Dendritic cell treated with granulocyte-macrophage colony-stimulating factor and Interleukin-4, amounts not matched to agents 40 ng/mL and 50 ng/mL, for 4 days (primary cell): ENCODE data around the gene PLS3.
"Not testable (repeated sequence)": the region's sequence is repeated elsewhere in the genome, so short reads cannot be mapped to it uniquely, and the experiment has no call there.

Source experiments
- H3K27ac Mint-ChIP-seq: one replicate; pipeline ENCODE4 v1.8.0; 2022; ENCODE audit warnings: mild to moderate bottlenecking, mixed read lengths
- H3K27me3 Mint-ChIP-seq: one replicate; pipeline ENCODE4 v1.8.0; 2022; ENCODE audit warnings: mild to moderate bottlenecking, mixed read lengths
- H3K36me3 Mint-ChIP-seq: one replicate; pipeline ENCODE4 v1.8.0; 2022; ENCODE audit warnings: low read depth, mixed read lengths
- H3K4me1 Mint-ChIP-seq: one replicate; pipeline ENCODE4 v1.8.0; 2022; ENCODE audit warnings: low read depth, mixed read lengths
- H3K4me3 Mint-ChIP-seq: one replicate; pipeline ENCODE4 v1.8.0; 2022; ENCODE audit warnings: mild to moderate bottlenecking, moderate library complexity, mixed read lengths
- H3K9me3 Mint-ChIP-seq: one replicate; pipeline ENCODE4 v1.8.0; 2022; ENCODE audit warnings: mixed read lengths
- intact Hi-C: fragments of 100-400 bp; cut with micrococcal nuclease; formaldehyde crosslinking; loops from one replicate; pipeline ENCODE4 v1.15.0; 2022

PLS3 gene, protein sequence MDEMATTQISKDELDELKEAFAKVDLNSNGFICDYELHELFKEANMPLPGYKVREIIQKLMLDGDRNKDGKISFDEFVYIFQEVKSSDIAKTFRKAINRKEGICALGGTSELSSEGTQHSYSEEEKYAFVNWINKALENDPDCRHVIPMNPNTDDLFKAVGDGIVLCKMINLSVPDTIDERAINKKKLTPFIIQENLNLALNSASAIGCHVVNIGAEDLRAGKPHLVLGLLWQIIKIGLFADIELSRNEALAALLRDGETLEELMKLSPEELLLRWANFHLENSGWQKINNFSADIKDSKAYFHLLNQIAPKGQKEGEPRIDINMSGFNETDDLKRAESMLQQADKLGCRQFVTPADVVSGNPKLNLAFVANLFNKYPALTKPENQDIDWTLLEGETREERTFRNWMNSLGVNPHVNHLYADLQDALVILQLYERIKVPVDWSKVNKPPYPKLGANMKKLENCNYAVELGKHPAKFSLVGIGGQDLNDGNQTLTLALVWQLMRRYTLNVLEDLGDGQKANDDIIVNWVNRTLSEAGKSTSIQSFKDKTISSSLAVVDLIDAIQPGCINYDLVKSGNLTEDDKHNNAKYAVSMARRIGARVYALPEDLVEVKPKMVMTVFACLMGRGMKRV

DNA sequence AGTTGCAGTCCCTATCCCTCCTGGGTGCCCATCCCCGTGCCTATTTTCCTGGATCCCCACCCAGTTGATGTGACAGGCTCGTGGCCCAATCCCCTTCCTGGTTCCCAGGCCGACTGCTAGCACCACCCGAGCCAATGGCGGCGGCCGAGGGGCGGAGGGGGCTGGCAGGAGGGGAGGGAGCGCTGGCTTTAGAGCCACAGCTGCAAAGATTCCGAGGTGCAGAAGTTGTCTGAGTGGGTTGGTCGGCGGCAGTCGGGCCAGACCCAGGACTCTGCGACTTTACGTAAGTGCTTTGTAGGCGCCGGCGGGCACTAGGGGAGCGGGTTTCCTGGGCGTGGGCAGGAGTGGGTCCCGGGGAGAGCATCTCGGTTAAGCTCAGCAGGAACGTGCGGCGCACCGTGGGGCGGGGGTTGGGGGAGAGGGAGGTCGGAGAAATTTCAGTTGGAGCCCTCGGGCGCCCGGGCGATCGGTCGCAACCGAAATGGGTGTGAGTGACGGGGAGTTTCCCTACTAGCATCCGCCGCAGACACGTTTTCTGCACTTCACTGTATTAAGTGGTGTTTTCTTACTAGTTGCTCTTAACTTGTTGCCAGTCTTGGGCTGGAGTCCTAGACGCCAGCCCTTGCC, at the start of gene PLS3:
PLS3 (plus strand) TSS at position 197 of the 627 bp plus-strand sequence. CDS start 49,077 bp downstream, outside the sequence.
- Mint-ChIP-seq H3K36me3 (no peaks in the 10 kb centered on the region), H3K27ac (no peak within 1 kb of the TSS)
- intact Hi-C loops, result no loop called here

DNA sequence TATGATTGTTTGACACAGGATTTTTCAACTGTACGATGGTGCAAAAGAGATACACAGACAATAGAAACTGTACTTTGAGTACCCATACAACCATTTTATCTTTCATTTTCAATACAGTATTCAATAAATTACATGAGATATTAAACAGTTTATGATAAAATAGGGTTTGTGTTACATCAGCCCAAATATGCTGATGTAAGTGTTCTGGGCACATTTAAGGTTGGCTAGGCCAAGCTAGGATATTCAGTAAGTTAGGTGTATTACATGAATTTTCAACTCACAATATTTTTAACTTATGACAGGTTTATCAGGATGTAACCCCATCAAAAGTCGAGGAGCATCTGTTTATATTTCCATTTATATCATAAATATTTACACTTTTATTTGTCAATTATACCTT, 42.9 kb upstream of the PLS3 start:
- H3K27ac Mint-ChIP-seq, result no peak overlapping the region
- intact Hi-C loops, result no loop called here

More for the DNA sequence above, at the start of gene PLS3:
- Mint-ChIP-seq H3K4me3 (peak within 1 kb of the TSS; percentile 74), H3K9me3 (no peaks in the 10 kb centered on the region), H3K4me1 (peaks cover 14% of the 10 kb centered on the region), H3K27me3 (peaks cover 40% of the 10 kb centered on the region)

GRCh38 chrX:115521741-115522140, 39.2 kb upstream of the PLS3 start:
- intact Hi-C loops, result no loop called here
- no peak overlapping the region for H3K4me3 Mint-ChIP-seq
- no peaks in the 10 kb centered on the region for H3K36me3 Mint-ChIP-seq
- no peaks in the 10 kb centered on the region for H3K4me1 Mint-ChIP-seq
- no peak overlapping the region for H3K27ac Mint-ChIP-seq
- H3K27me3 Mint-ChIP-seq, result no peaks in the 10 kb centered on the region
- no peaks in the 10 kb centered on the region for H3K9me3 Mint-ChIP-seq

More for the DNA sequence above, 42.9 kb upstream of the PLS3 start:
- Mint-ChIP-seq H3K9me3 (no peaks in the 10 kb centered on the region), H3K36me3 (no peaks in the 10 kb centered on the region), H3K4me1 (no peaks in the 10 kb centered on the region), H3K27me3 (no peaks in the 10 kb centered on the region), H3K4me3 (no peak overlapping the region)

GRCh38 chrX:115522952-115523351, 38.0 kb upstream of the PLS3 start:
- no peaks in the 10 kb centered on the region for H3K9me3 Mint-ChIP-seq
- intact Hi-C loops, result no loop called here
- no peaks in the 10 kb centered on the region for H3K4me1 Mint-ChIP-seq
- H3K36me3 Mint-ChIP-seq, result no peaks in the 10 kb centered on the region
- H3K4me3 Mint-ChIP-seq, result no peak overlapping the region
- no peaks in the 10 kb centered on the region for H3K27me3 Mint-ChIP-seq
- no peak overlapping the region for H3K27ac Mint-ChIP-seq

DNA sequence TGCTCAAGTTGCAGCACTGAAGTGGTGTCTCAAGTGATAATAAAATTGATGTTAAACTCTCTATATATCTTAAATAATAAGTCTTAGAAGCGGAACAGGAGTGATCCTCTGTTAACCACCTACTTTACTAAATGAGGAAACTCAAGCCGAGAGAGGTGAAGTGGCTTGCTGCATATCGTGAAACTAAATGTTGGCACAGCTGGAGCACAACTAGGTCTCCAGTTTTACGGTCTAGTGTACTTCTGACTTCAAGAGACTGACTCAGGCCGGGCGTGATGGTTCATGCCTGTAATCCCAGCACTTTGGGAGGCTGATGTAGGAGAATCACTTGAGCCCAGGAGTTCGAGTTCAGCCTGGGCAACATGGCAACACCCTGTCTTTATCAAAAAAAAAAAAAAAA, 35.5 kb upstream of the PLS3 start:
- Mint-ChIP-seq H3K4me3 (no peak overlapping the region), H3K27ac (no peak overlapping the region), H3K27me3 (no peaks in the 10 kb centered on the region), H3K4me1 (no peaks in the 10 kb centered on the region), H3K9me3 (no peaks in the 10 kb centered on the region), H3K36me3 (no peaks in the 10 kb centered on the region)
- intact Hi-C loops, result no loop called here

DNA sequence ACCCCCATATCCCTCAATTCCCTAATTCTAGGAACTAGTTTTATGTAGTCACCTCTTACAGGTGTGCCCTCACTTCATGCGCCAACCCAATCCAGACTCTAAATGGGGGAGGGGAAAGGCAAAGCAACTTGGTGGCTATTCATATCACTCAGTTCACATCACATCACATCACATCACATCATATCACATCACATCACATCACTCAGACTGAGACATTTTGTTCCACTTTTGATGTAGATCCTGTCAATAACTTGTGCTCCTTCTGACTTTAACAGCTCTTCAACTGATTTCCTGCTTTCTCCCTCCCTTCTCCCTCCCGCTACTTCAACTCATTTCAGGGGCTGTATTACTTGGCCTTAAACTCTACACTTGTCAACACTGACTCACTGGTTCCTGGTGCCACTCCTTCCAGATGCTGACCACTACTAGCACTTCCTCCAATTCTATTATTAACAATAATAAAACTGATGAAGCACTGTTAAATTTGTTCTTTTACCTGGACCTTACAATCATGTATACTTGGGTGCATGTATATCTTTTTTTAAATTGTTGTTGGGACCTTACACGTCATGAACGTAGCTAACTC, 29.1 kb upstream of the PLS3 start:
- intact Hi-C loops, result no loop called here
- H3K27me3 Mint-ChIP-seq, result no peaks in the 10 kb centered on the region
- no peak overlapping the region for H3K4me3 Mint-ChIP-seq
- H3K4me1 Mint-ChIP-seq, result no peaks in the 10 kb centered on the region
- no peak overlapping the region for H3K27ac Mint-ChIP-seq
- no peaks in the 10 kb centered on the region for H3K36me3 Mint-ChIP-seq
- no peaks in the 10 kb centered on the region for H3K9me3 Mint-ChIP-seq

- Mint-ChIP-seq H3K4me3 (no peak overlapping the region), H3K36me3 (no peaks in the 10 kb centered on the region), H3K4me1 (no peaks in the 10 kb centered on the region), H3K27me3 (no peaks in the 10 kb centered on the region), H3K9me3 (no peaks in the 10 kb centered on the region), H3K27ac (no peak overlapping the region)
- intact Hi-C loops, result no loop called here
Measured at GRCh38 chrX:115533485-115533884, 27.5 kb upstream of the PLS3 start.

DNA sequence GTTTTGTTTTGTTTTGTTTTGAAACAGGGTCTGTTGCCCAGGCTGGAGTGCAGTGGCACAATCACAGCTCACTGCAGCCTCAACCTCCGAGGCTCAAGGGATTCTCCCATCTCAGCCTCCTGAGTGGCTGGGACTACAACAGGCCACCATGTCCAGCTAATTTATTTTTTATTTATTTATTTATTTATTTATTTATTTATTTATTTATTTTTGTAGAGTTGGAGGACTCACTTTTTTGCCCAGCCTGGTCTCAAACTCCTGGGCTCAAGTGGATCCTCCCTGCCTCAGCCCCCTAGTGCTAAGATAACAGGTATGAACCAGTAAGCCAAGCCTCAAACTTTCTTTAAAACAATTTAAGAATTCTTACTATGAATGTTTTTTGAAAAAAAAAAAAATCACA, 26.6 kb upstream of the PLS3 start:
- no peaks in the 10 kb centered on the region for H3K9me3 Mint-ChIP-seq
- H3K4me1 Mint-ChIP-seq, result no peaks in the 10 kb centered on the region
- intact Hi-C loops, result no loop called here
- H3K27me3 Mint-ChIP-seq, result no peaks in the 10 kb centered on the region
- H3K36me3 Mint-ChIP-seq, result no peaks in the 10 kb centered on the region
- no peak overlapping the region for H3K4me3 Mint-ChIP-seq
- no peak overlapping the region for H3K27ac Mint-ChIP-seq

DNA sequence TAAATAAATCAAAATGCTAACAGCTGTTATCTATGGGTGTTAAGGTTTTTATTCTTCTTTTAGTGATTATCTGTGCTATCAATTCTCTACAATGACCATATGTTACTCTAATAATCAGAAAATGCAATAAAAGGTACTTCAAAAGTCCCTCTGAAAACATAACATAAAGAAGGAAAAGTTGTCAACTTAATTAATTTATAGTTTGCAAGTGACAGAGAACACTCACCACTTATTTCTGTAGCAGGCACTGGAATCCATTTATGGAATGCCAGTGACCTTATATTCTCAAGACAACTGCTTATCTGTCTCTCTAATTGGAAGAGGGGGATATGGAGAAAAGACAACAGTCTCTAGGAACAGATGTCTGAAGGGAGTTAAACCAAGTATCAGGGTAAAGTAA, 25.6 kb upstream of the PLS3 start:
- H3K4me3 Mint-ChIP-seq, result no peak overlapping the region
- H3K27ac Mint-ChIP-seq, result no peak overlapping the region
- no peaks in the 10 kb centered on the region for H3K27me3 Mint-ChIP-seq
- H3K4me1 Mint-ChIP-seq, result no peaks in the 10 kb centered on the region
- H3K9me3 Mint-ChIP-seq, result no peaks in the 10 kb centered on the region
- no peaks in the 10 kb centered on the region for H3K36me3 Mint-ChIP-seq
- intact Hi-C loops, result no loop called here

DNA sequence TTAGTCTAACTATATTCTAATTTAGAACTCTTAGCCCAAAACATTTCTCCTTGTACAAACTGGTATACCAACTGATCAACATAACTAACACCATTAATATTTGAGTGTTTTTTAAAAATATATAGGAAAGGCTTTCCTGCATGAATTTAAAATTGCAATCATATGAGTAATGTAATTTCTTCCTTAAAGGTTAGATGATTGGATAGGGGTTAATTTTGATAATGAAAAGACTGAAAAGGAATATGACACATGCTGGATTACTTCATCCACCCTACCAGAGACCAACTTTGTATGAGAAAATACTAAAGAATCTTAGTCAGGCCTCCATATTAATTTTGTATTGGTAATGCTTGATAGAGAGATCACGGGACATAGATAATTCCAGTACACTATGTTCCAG, 25.1 kb upstream of the PLS3 start:
- no peak overlapping the region for H3K27ac Mint-ChIP-seq
- no peak overlapping the region for H3K4me3 Mint-ChIP-seq
- no peaks in the 10 kb centered on the region for H3K36me3 Mint-ChIP-seq
- intact Hi-C loops, result no loop called here
- no peaks in the 10 kb centered on the region for H3K27me3 Mint-ChIP-seq
- H3K9me3 Mint-ChIP-seq, result no peaks in the 10 kb centered on the region
- H3K4me1 Mint-ChIP-seq, result no peaks in the 10 kb centered on the region

- intact Hi-C loops, result no loop called here
Measured at GRCh38 chrX:115539841-115540240, 21.1 kb upstream of the PLS3 start.

DNA sequence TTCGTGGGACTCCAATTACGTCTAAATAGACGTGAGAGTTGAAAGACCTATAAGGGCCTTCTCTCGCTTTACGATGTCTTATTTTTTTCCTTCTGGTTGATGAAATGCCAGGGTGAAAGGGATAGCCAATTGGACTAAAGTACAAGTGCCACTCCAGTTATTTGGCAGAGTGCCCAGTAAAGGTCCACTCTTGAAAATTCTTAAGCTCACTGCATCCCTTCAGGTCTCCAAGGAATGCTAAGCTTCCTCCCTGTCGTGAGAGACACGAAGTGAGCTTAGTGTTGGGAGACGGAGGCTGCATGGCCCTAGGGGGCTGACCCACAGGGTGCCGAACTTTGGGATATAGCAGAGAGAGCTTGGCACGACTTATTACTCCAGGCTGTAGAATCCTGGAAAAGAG, 19.9 kb upstream of the PLS3 start:
- H3K9me3 Mint-ChIP-seq, H3K36me3 Mint-ChIP-seq, H3K27me3 Mint-ChIP-seq, H3K4me3 Mint-ChIP-seq, intact Hi-C loops, H3K27ac Mint-ChIP-seq, H3K4me1 Mint-ChIP-seq: not testable (repeated sequence)

More at GRCh38 chrX:115539841-115540240, 21.1 kb upstream of the PLS3 start:
- Mint-ChIP-seq H3K36me3 (no peaks in the 10 kb centered on the region), H3K27ac (no peak overlapping the region), H3K4me1 (no peaks in the 10 kb centered on the region), H3K27me3 (peaks cover 2% of the 10 kb centered on the region), H3K4me3 (no peak overlapping the region), H3K9me3 (no peaks in the 10 kb centered on the region)

GRCh38 chrX:115547448-115547847, 13.5 kb upstream of the PLS3 start:
- H3K36me3 Mint-ChIP-seq, result no peaks in the 10 kb centered on the region
- H3K4me3 Mint-ChIP-seq, result no peak overlapping the region
- H3K27me3 Mint-ChIP-seq, result peaks cover 3% of the 10 kb centered on the region

DNA sequence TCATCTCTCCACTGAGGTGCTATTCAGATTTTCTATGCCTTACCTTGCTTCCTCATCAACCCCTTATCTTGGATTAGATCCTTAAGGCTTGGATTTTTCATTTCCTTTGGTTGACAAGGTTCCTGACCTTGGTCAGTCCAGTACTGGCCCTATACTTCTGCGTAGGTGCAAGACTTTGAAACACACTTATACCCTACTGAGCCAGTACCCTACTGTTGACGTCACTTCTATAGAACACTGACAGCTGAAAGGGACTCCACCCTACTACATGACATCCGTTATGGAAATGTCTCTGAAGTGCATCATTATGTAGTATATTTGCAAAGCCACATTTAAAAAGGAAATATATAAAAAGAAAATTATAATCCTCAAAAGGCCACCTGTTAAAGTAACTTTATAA, 12.0 kb upstream of the PLS3 start:
- no peaks in the 10 kb centered on the region for H3K36me3 Mint-ChIP-seq
- H3K27me3 Mint-ChIP-seq, result peaks cover 1% of the 10 kb centered on the region
- intact Hi-C loops, result no loop called here
- no peak overlapping the region for H3K4me3 Mint-ChIP-seq
- no peaks in the 10 kb centered on the region for H3K9me3 Mint-ChIP-seq
- no peaks in the 10 kb centered on the region for H3K4me1 Mint-ChIP-seq
- no peak overlapping the region for H3K27ac Mint-ChIP-seq

More at GRCh38 chrX:115547448-115547847, 13.5 kb upstream of the PLS3 start:
- H3K9me3 Mint-ChIP-seq, result no peaks in the 10 kb centered on the region
- no peak overlapping the region for H3K27ac Mint-ChIP-seq
- intact Hi-C loops, result no loop called here
- H3K4me1 Mint-ChIP-seq, result no peaks in the 10 kb centered on the region
